Measurements from ENCODE around the gene ARF5. TPM values are rescaled to one million over a fixed set of nuclear protein-coding genes. Genes with fewer than 3 reads are reported as not detected.

The ARF5 gene
- total and polyA plus RNA-seq, 2 of the 8 experiments (the other 6 are each of a cell fraction or from before 2014, with no cell fraction given) = 154 to 579 TPM

DNA sequence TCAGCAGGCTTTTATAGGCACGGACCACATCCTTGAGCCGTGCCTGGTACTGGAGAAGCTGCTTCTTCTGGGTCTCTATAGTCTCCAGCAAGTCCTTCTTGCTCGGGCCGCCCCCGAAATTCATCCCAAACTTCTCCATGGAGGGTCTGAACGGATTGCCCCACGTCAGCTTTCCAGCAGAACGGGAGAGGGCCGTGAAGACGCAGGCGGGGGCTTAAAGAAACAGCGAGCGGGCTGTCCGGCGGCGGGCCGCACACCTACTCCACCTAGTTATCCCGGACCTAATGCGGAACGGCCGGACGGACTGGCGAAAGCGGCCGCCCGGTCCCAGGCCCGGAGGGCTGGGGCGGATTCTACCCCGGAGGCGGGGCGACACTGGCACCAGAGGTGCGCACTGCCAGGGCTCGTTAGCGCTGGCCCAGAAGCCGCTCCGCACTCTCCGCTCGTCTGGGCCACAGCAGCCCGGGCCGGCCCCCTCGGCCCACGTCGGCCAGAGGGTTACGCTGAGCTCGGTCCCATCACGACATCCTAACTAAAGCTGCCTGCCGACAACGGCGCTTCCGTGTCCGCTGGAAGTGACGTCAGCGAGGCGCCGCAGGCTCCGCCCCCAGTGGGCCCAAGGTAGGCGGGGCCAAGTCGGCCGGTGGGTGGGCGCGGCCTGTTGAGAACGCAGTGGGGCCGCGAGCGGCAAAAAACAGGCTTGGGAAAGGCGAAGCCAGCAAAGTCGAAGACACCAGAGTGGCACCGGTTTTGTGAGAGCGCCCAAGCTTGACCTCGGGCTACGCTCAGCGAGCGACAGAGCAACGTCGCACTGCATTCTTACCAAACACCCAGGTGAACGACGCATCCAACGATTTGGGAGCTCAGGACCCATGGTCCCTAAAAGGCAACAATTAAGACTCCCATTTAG lies 2.9 kb upstream of the ARF5 start, which contains the start of gene GCC1 (continued):
- no peak for TF ChIP-seq ZNF274 (IDR thresholded peaks at IDR 0.05; ENCODE audit: borderline replicate concordance, extremely low read depth, low read length)
- TF ChIP-seq POLR2AphosphoS5 (IDR thresholded peaks at IDR 0.05; ENCODE audit: low read depth, low read length) = peak; percentile 91
- TF ChIP-seq, protein P1, sequence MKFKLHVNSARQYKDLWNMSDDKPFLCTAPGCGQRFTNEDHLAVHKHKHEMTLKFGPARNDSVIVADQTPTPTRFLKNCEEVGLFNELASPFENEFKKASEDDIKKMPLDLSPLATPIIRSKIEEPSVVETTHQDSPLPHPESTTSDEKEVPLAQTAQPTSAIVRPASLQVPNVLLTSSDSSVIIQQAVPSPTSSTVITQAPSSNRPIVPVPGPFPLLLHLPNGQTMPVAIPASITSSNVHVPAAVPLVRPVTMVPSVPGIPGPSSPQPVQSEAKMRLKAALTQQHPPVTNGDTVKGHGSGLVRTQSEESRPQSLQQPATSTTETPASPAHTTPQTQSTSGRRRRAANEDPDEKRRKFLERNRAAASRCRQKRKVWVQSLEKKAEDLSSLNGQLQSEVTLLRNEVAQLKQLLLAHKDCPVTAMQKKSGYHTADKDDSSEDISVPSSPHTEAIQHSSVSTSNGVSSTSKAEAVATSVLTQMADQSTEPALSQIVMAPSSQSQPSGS (IDR thresholded peaks at IDR 0.05; ENCODE audit: low read length) = 0 out of 2 replicates have a peak, but pooled peaks have one; percentile 54
- TF ChIP-seq, protein P2, sequence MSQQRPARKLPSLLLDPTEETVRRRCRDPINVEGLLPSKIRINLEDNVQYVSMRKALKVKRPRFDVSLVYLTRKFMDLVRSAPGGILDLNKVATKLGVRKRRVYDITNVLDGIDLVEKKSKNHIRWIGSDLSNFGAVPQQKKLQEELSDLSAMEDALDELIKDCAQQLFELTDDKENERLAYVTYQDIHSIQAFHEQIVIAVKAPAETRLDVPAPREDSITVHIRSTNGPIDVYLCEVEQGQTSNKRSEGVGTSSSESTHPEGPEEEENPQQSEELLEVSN (IDR thresholded peaks at IDR 0.05) = peak; percentile 99
- TF ChIP-seq BRCA1 (IDR thresholded peaks at IDR 0.05; ENCODE audit: low read depth, low read length) = no peak
- TF ChIP-seq NANOG (IDR thresholded peaks at IDR 0.05; ENCODE audit: insufficient read depth, low read depth, low read length, poor library complexity, severe bottlenecking) = no peak
- peak; percentile 88 for TF ChIP-seq TAF1 (IDR thresholded peaks at IDR 0.05; ENCODE audit: low read depth, low read length)
- peak; percentile 64; the same call in 1 of the 2 replicates for TF ChIP-seq KDM5A (IDR thresholded peaks at IDR 0.05; ENCODE audit: low read length)
- 0 out of 2 replicates have a peak, but pooled peaks have one; percentile 32 for TF ChIP-seq YY1 (IDR thresholded peaks at IDR 0.05; ENCODE audit: low read depth, low read length)
- TF ChIP-seq KDM4A (IDR thresholded peaks at IDR 0.05; ENCODE audit: low read depth, low read length, severe bottlenecking) = peak; percentile 81
- TF ChIP-seq SP1 (IDR thresholded peaks at IDR 0.05; ENCODE audit: low read depth, low read length) = peak; percentile 76
- peak in 1 of 2 experiments; percentile 92; a peak in 2 of 3 replicates for TF ChIP-seq POLR2A (IDR thresholded peaks at IDR 0.05; ENCODE audit: control extremely low read depth in 1 of 2, low read depth in 2 of 2, low read length in 2 of 2)
- peak; percentile 65; the same call in 1 of the 2 replicates for TF ChIP-seq JUND (IDR thresholded peaks at IDR 0.05; ENCODE audit: low read length)
- no peak; a peak in 1 of 3 replicates for TF ChIP-seq EP300 (IDR thresholded peaks at IDR 0.05; ENCODE audit: borderline replicate concordance in 1 of 2, low read depth in 2 of 2, low read length in 2 of 2)
- TF ChIP-seq, protein P3, sequence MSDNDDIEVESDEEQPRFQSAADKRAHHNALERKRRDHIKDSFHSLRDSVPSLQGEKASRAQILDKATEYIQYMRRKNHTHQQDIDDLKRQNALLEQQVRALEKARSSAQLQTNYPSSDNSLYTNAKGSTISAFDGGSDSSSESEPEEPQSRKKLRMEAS (IDR thresholded peaks at IDR 0.05) = peak; percentile 96
- peak; percentile 78 for TF ChIP-seq TAF7 (optimal IDR thresholded peaks at IDR 0.05; ENCODE audit: borderline replicate concordance, low read depth, low read length)
- peak; percentile 80; the same call in 1 of the 2 replicates for TF ChIP-seq RBBP5 (IDR thresholded peaks at IDR 0.05; ENCODE audit: borderline replicate concordance, low read depth, low read length)
- peak; percentile 61; the same call in 1 of the 2 replicates for TF ChIP-seq TBP (IDR thresholded peaks at IDR 0.05; ENCODE audit: low read depth, low read length)
- peak; percentile 90 for TF ChIP-seq ASH2L (IDR thresholded peaks at IDR 0.05; ENCODE audit: low read length)
